Activated CD4-positive, alpha-beta memory T cell treated with anti-CD3 and anti-CD28 coated beads, Interleukin-2, amount 10 ng/mL, durations not matched to agents 7 days and 5 days (primary cell): ENCODE data around the gene TTC39B. TPM values are rescaled to one million over a fixed set of nuclear protein-coding genes. Genes with fewer than 3 reads are reported as not detected.

Experiments used
- CTCF ChIA-PET: fragments of 350-600 bp; sonication (Branson Sonifier 250); formaldehyde crosslinking; loops from one replicate; lab custom pipeline; 2021; ENCODE audit warnings: antibody characterized with exemption, inconsistent platforms; lab: Charles Lee
- POLR2A ChIA-PET: fragments of 350-600 bp; sonication (Branson Sonifier 250); formaldehyde crosslinking; loops from one replicate; lab custom pipeline; 2021; ENCODE audit warnings: antibody characterized with exemption; lab: Charles Lee
- DNase-seq: peaks from one replicate; pipeline ENCODE4 v3.0.0-alpha.2; 2020
- H3K27ac Mint-ChIP-seq: one replicate; pipeline ENCODE4 v1.8.0; 2021; ENCODE audit warnings: mild to moderate bottlenecking, mixed read lengths
- H3K27me3 Mint-ChIP-seq: one replicate; pipeline ENCODE4 v1.8.0; 2021; ENCODE audit warnings: mixed read lengths
- H3K36me3 Mint-ChIP-seq: one replicate; pipeline ENCODE4 v1.8.0; 2021; ENCODE audit warnings: low read depth, mixed read lengths
- H3K4me1 Mint-ChIP-seq: one replicate; pipeline ENCODE4 v1.8.0; 2021; ENCODE audit warnings: mixed read lengths
- H3K4me3 Mint-ChIP-seq: one replicate; pipeline ENCODE4 v1.8.0; 2021; ENCODE audit warnings: mild to moderate bottlenecking, mixed read lengths
- H3K9me3 Mint-ChIP-seq: one replicate; pipeline ENCODE4 v1.8.0; 2021; ENCODE audit warnings: mixed read lengths
- total RNA-seq, 2 experiments: library from RNA; stranded (reverse); gene quantifications; one replicate each; pipeline ENCODE4 v1.2.3, GENCODE V29; 2021

The TTC39B gene
- total RNA-seq, 2 experiments from 2014 or later = 27.5 to 29.6 TPM

DNA sequence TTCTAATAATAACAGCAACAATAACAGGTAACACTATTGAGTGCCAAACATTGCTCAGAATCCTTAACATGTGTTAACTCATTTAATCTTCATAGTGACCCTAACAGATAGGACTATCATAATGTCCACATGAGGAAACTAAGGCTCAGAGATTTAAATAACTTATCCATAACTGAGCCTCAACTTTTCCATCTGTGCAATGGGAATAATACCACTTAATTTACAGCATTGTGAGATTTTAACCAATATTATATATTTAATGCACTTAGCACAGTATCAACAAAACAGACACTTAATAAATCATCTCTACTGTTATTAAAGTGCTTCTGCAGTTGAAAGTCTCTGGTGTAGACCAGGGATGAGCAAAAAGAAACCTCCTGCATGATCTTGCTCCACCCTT, 28.2 kb downstream of the TTC39B start:
- no peak overlapping the region for H3K27ac Mint-ChIP-seq
- no peak for DNase-seq
- ChIA-PET POLR2A (no interaction called here), CTCF (interaction anchor here (0.6 kb wide), 1 partner anchor 205 kb away, joined by 3 read pairs; no protein-coding TSS in a partner anchor)
- H3K36me3 Mint-ChIP-seq = no peaks in the 10 kb centered on the region
- no peak overlapping the region for H3K4me3 Mint-ChIP-seq
- H3K4me1 Mint-ChIP-seq = peaks cover 2% of the 10 kb centered on the region
- no peaks in the 10 kb centered on the region for H3K27me3 Mint-ChIP-seq
- H3K9me3 Mint-ChIP-seq = no peaks in the 10 kb centered on the region

- DNase-seq = no peak
- Mint-ChIP-seq H3K9me3 (no peaks in the 10 kb centered on the region), H3K27me3 (no peaks in the 10 kb centered on the region), H3K4me1 (peaks cover 2% of the 10 kb centered on the region), H3K36me3 (no peaks in the 10 kb centered on the region), H3K4me3 (no peak overlapping the region), H3K27ac (no peak overlapping the region)
- ChIA-PET POLR2A (interaction anchor here (0.9 to 1.2 kb wide), 2 partner anchors 28 to 32 kb away, joined by 3 to 6 read pairs; partner anchors contain the start of gene TTC39B), CTCF (interaction anchor here (0.6 to 1.4 kb wide), 17 partner anchors 9 to 330 kb away, joined by 3 to 9 read pairs (median 3); partner anchors contain the start of genes PSIP1 and TTC39B)
Observed at GRCh38 chr9:15278091-15278687, 28.8 kb downstream of the TTC39B start.

DNA sequence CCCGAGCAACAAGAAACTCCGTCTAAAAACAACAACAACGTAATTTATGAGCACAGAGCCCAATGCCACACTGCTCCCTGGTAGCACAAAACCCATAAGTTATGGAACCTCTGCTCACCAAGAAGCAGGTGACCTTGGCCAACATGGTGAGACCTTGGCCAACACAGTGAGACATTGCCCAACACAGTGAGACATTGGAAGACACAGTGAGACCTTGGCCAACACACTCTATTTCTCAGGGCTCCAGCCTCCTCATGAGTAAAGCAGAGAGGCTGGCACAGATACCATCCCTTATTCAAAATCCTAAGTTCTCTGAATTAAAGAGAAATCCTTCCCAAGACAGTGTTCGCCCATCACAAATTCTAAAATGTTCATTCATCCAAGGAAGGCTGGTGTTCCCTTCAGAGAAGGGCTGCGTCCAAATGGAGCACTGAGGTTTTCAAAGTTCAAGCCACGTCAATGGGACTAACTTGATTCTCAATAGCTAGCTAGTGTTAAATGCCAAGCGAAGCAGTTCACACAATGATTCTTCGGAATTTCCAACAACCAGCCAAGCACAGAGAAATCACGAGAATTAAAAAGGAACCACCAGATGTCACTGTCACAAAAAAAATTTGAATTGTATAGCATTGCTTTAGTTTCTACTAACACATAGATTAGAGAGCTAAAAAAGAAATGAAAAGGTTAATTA, 29.5 kb downstream of the TTC39B start:
- CTCF ChIA-PET = interaction anchor here (0.6 to 1.4 kb wide), 17 partner anchors 9 to 330 kb away, joined by 3 to 9 read pairs (median 3); partner anchors contain the start of genes PSIP1 and TTC39B
- POLR2A ChIA-PET = interaction anchor here (0.9 to 1.2 kb wide), 2 partner anchors 29 to 33 kb away, joined by 3 to 6 read pairs; partner anchors contain the start of gene TTC39B
- no peak overlapping the region for H3K4me3 Mint-ChIP-seq

GRCh38 chr9:15276328-15276938, 30.6 kb downstream of the TTC39B start:
- ChIA-PET POLR2A (no interaction called here), CTCF (no interaction called here)
- no peak for DNase-seq
- Mint-ChIP-seq H3K27me3 (no peaks in the 10 kb centered on the region), H3K4me1 (no peaks in the 10 kb centered on the region), H3K9me3 (no peaks in the 10 kb centered on the region), H3K4me3 (no peak overlapping the region), H3K36me3 (no peaks in the 10 kb centered on the region), H3K27ac (no peak overlapping the region)

More for the DNA sequence above, 29.5 kb downstream of the TTC39B start:
- no peaks in the 10 kb centered on the region for H3K36me3 Mint-ChIP-seq
- H3K27ac Mint-ChIP-seq = no peak overlapping the region
- no peak for DNase-seq
- no peaks in the 10 kb centered on the region for H3K9me3 Mint-ChIP-seq
- H3K27me3 Mint-ChIP-seq = no peaks in the 10 kb centered on the region
- H3K4me1 Mint-ChIP-seq = no peaks in the 10 kb centered on the region

DNA sequence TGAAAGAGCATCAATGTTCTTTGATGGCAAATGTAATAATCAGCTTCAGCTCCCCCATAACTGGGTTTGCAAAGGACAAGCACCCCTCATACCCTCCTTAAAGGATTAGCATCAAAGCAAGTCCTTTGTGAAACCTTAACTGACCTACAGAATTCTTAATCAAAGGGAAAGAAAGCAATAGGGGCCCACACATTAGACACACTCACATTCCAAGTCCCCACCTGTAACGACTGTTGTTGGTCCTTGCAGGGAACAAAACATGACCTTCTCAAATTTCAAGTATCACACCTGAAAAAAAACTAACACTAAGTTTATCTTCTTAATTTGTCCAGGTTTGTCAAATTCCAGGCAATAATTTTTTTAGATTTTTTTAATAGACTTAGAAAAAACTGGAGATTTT, 32.6 kb downstream of the TTC39B start:
- Mint-ChIP-seq H3K9me3 (no peaks in the 10 kb centered on the region), H3K4me3 (no peak overlapping the region), H3K27me3 (no peaks in the 10 kb centered on the region), H3K36me3 (no peaks in the 10 kb centered on the region), H3K4me1 (no peaks in the 10 kb centered on the region), H3K27ac (no peak overlapping the region)
- ChIA-PET CTCF (interaction anchor here (0.7 kb wide), 1 partner anchor 43 kb away, joined by 3 read pairs; no protein-coding TSS in a partner anchor), POLR2A (interaction anchor here (0.6 to 1.6 kb wide), 2 partner anchors 25 to 422 kb away, joined by 3 to 4 read pairs; no protein-coding TSS in a partner anchor)
- no peak for DNase-seq

- CTCF ChIA-PET = interaction anchor here (1.7 kb wide), 1 partner anchor 144 kb away, joined by 4 read pairs; no protein-coding TSS in a partner anchor
Observed at GRCh38 chr9:15272377-15272928, 34.6 kb downstream of the TTC39B start.

DNA sequence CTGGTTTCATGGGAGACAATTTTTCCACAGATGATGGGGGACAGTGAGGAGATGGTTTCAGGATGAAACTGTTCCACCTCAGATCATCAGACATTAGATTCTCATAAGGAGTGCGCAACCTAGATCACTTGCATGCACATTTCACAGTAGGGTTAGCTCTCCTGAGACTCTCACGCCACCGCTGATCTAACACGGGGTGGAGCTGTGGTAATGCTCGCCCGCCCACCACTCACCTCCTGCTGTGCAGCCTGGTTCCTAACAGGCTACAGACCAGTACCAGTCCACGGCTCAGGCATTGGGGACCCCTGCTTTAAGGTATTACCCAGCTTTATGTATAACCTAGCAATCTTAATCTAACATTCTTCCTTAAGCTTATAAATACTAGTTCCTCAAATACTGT, 35.6 kb downstream of the TTC39B start:
- CTCF ChIA-PET = interaction anchor here (1.7 kb wide), 1 partner anchor 145 kb away, joined by 4 read pairs; no protein-coding TSS in a partner anchor
- Mint-ChIP-seq H3K4me3 (no peak overlapping the region), H3K27me3 (no peaks in the 10 kb centered on the region), H3K4me1 (peaks cover 5% of the 10 kb centered on the region), H3K36me3 (no peaks in the 10 kb centered on the region), H3K9me3 (no peaks in the 10 kb centered on the region), H3K27ac (no peak overlapping the region)
- POLR2A ChIA-PET = no interaction called here
- DNase-seq = no peak

More at GRCh38 chr9:15272377-15272928, 34.6 kb downstream of the TTC39B start:
- Mint-ChIP-seq H3K4me1 (peaks cover 5% of the 10 kb centered on the region), H3K36me3 (no peaks in the 10 kb centered on the region), H3K4me3 (no peak overlapping the region), H3K9me3 (no peaks in the 10 kb centered on the region), H3K27me3 (no peaks in the 10 kb centered on the region), H3K27ac (no peak overlapping the region)
- POLR2A ChIA-PET = no interaction called here
- DNase-seq = no peak

DNA sequence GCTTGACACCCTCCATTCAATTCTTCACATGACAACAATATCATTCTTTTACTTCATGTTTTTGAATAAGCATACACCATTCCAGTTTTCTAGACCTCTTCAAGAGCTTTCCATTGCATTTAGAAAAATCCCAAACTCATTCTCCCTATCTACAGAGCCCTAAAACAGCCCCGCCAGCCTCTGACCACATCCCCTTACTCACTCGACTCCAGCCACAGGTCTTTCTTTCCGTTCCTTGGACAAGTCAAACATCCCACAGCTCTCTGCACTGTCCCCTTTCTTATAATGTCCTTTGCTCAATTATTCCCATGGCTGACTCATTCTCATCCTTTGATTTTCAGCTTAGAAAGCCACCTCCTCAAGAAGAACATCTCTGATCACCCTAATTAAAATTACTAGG, 38.2 kb downstream of the TTC39B start:
- Mint-ChIP-seq H3K27ac (no peak overlapping the region), H3K4me1 (peaks cover 5% of the 10 kb centered on the region), H3K36me3 (no peaks in the 10 kb centered on the region), H3K27me3 (no peaks in the 10 kb centered on the region), H3K4me3 (no peak overlapping the region), H3K9me3 (no peaks in the 10 kb centered on the region)
- ChIA-PET CTCF (interaction anchor here (0.5 to 0.9 kb wide), 2 partner anchors 33 to 49 kb away, joined by 3 read pairs; no protein-coding TSS in a partner anchor), POLR2A (no interaction called here)
- DNase-seq = no peak

GRCh38 chr9:15268317-15268716, 38.7 kb downstream of the TTC39B start:
- ChIA-PET CTCF (interaction anchor here (0.5 to 0.9 kb wide), 2 partner anchors 33 to 50 kb away, joined by 3 read pairs; no protein-coding TSS in a partner anchor), POLR2A (no interaction called here)
- H3K4me1 Mint-ChIP-seq = peaks cover 5% of the 10 kb centered on the region
- no peak overlapping the region for H3K4me3 Mint-ChIP-seq
- no peaks in the 10 kb centered on the region for H3K36me3 Mint-ChIP-seq
- H3K27ac Mint-ChIP-seq = no peak overlapping the region
- DNase-seq = no peak
- no peaks in the 10 kb centered on the region for H3K9me3 Mint-ChIP-seq
- no peaks in the 10 kb centered on the region for H3K27me3 Mint-ChIP-seq

DNA sequence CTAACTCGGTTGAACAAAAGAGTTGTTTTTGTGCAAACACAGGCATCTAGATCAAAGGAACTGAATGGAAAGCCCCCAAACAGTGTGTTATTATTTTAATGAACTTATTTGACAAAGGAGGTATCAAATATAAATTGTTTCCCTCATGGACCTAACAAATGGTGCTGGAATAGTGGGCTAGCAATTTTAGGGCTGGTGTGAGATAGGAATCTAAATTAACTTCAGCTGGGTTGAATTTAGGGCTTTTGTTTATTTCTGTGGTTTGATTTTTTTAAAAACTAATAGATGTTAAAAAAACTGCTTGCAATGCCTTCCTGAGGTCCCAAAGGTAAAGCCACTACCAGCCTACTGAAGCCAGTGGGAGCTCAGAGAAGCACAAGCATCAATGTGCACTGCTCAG, 42.1 kb downstream of the TTC39B start:
- DNase-seq = no peak
- Mint-ChIP-seq H3K27ac (no peak overlapping the region), H3K4me1 (peaks cover 5% of the 10 kb centered on the region), H3K36me3 (peaks cover 4% of the 10 kb centered on the region), H3K9me3 (no peaks in the 10 kb centered on the region), H3K27me3 (no peaks in the 10 kb centered on the region), H3K4me3 (no peak overlapping the region)
- ChIA-PET POLR2A (no interaction called here), CTCF (no interaction called here)

DNA sequence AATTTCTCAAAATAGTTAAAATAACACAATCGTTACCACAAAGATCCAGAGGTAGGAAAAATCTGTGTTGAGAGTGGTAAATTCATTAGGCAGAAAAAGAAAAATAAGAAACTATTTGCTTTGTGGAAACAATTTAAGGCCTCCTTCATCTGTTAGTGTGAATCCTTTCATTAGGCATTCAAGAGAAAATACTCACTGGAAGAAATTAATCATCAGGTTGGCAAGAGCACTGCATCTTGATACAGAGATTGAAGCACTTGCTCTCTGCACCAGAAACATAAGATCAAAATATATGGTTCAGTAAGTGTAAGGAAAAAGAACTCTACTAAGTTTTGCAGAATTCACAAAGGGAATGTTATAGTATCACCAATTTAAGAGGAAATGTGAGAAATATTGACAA, 44.4 kb downstream of the TTC39B start:
- Mint-ChIP-seq H3K4me3 (no peak overlapping the region), H3K36me3 (peaks cover 4% of the 10 kb centered on the region), H3K9me3 (no peaks in the 10 kb centered on the region), H3K27me3 (no peaks in the 10 kb centered on the region), H3K27ac (no peak overlapping the region), H3K4me1 (no peaks in the 10 kb centered on the region)
- CTCF ChIA-PET = no interaction called here
- no peak for DNase-seq
- POLR2A ChIA-PET = no interaction called here

GRCh38 chr9:15256426-15256825, 50.6 kb downstream of the TTC39B start:
- CTCF ChIA-PET = no interaction called here
- Mint-ChIP-seq H3K4me1 (no peaks in the 10 kb centered on the region), H3K27me3 (no peaks in the 10 kb centered on the region), H3K9me3 (no peaks in the 10 kb centered on the region), H3K4me3 (no peak overlapping the region), H3K36me3 (peaks cover 5% of the 10 kb centered on the region), H3K27ac (no peak overlapping the region)
- POLR2A ChIA-PET = interaction anchor here (0.6 kb wide), 1 partner anchor 51 kb away, joined by 3 read pairs; the partner anchor contains the start of gene TTC39B
- no peak for DNase-seq
